Measurements from ENCODE around the gene TM4SF5. TPM values are rescaled to one million over a fixed set of nuclear protein-coding genes. Genes with fewer than 3 reads are reported as not detected.

TM4SF5 gene
- total RNA-seq, 1 experiment from 2014 or later, result not detected

- H3K36me3 ChIP-seq (ENCODE audit: control insufficient read depth in 1 of 2, insufficient read depth in 2 of 2, low read length in 2 of 2), result no peaks in the 10 kb centered on the region
- ChIA-PET CTCF (interaction anchor here (0.6 kb wide), 1 partner anchor 242 kb away, joined by 3 read pairs; the partner anchor contains the start of gene CAMTA2), RAD21 (ENCODE audit: low non-redundant PET in 1 of 2, low total read pairs in 2 of 2, uncharacterized antibody in 2 of 2, unreplicated experiment in 2 of 2) (no interaction called here), POLR2A (no interaction called here)
- no peak overlapping the region for H3K9ac ChIP-seq (ENCODE audit: low read length)
- H3K79me2 ChIP-seq (ENCODE audit: insufficient read depth, low read length), result no peaks in the 10 kb centered on the region
- no peaks in the 10 kb centered on the region for H3K27me3 ChIP-seq (ENCODE audit: insufficient read depth, low read length)
- no peak overlapping the region for H3K27ac ChIP-seq (ENCODE audit: low read depth, low read length)
- no peak overlapping the region for H3K4me2 ChIP-seq (ENCODE audit: low read length)
- no peaks in the 10 kb centered on the region for H4K20me1 ChIP-seq (ENCODE audit: insufficient read depth)
- H3K4me1 ChIP-seq (ENCODE audit: control insufficient read depth in 1 of 2, insufficient read depth in 2 of 2, low read length in 2 of 2), result peaks cover under 1 to 2% of the 10 kb centered on the region in 2 experiments; a peak in 3 of 4 replicates
- no peak for DNase-seq (ENCODE audit: low read depth, low spot score)
- intact Hi-C loops (cut with micrococcal nuclease), result no loop called here
- H3K9me3 ChIP-seq (ENCODE audit: control insufficient read depth in 1 of 2, insufficient read depth in 1 of 2, low read depth in 1 of 2, low read length in 2 of 2), result no peaks in the 10 kb centered on the region
- H3K9me2 ChIP-seq (ENCODE audit: insufficient read depth), result no peaks in the 10 kb centered on the region
- 0 out of 2 replicates have a peak, but pooled peaks have one; percentile 34 for ATAC-seq
- no peak overlapping the region for H2AFZ ChIP-seq (ENCODE audit: low read depth, low read length, poor library complexity, severe bottlenecking)
- no TSS peak for BruUV-seq (replicated peaks)
- H3K4me3 ChIP-seq (replicated peaks in 1 of 2; ENCODE audit: low read depth in 1 of 2, low read length in 2 of 2), result no peak overlapping the region
- TF ChIP-seq POLR2AphosphoS5 (IDR thresholded peaks at IDR 0.05; ENCODE audit: low read depth, low read length) (no peak), YY1 (IDR thresholded peaks at IDR 0.05; ENCODE audit: extremely low read depth, insufficient replicate concordance, low read depth, low read length) (no peak), EZH2phosphoT487 (IDR thresholded peaks at IDR 0.05; ENCODE audit: borderline replicate concordance) (no peak), ELF1 (IDR thresholded peaks at IDR 0.05; ENCODE audit: borderline replicate concordance, low read depth) (no peak), MAX (IDR thresholded peaks at IDR 0.05) (no peak), EZH2 (IDR thresholded peaks at IDR 0.05) (no peak), RAD21 (IDR thresholded peaks at IDR 0.05; ENCODE audit: low read depth) (no peak), POLR2A (IDR thresholded peaks at IDR 0.05; ENCODE audit: borderline replicate concordance, extremely low read depth, insufficient read depth, insufficient read length) (no peak), ZFX (IDR thresholded peaks at IDR 0.05) (no peak), CTCF (IDR thresholded peaks at IDR 0.05 in 2 of 3, conservative IDR thresholded peaks at IDR 0.05 in 1 of 3; ENCODE audit: borderline replicate concordance in 1 of 3, insufficient read depth in 1 of 3, low read depth in 2 of 3, low read length in 2 of 3) (no peak), SRF (IDR thresholded peaks at IDR 0.05; ENCODE audit: low read depth) (no peak), SP1 (IDR thresholded peaks at IDR 0.05; ENCODE audit: low read depth) (no peak), JUND (IDR thresholded peaks at IDR 0.05) (no peak), CEBPB (IDR thresholded peaks at IDR 0.05; ENCODE audit: low read depth) (no peak), ZNF274 (IDR thresholded peaks at IDR 0.05; ENCODE audit: low read depth, low read length) (no peak), FOSL1 (IDR thresholded peaks at IDR 0.05; ENCODE audit: low read depth) (no peak)
- TF ChIP-seq, protein P1, sequence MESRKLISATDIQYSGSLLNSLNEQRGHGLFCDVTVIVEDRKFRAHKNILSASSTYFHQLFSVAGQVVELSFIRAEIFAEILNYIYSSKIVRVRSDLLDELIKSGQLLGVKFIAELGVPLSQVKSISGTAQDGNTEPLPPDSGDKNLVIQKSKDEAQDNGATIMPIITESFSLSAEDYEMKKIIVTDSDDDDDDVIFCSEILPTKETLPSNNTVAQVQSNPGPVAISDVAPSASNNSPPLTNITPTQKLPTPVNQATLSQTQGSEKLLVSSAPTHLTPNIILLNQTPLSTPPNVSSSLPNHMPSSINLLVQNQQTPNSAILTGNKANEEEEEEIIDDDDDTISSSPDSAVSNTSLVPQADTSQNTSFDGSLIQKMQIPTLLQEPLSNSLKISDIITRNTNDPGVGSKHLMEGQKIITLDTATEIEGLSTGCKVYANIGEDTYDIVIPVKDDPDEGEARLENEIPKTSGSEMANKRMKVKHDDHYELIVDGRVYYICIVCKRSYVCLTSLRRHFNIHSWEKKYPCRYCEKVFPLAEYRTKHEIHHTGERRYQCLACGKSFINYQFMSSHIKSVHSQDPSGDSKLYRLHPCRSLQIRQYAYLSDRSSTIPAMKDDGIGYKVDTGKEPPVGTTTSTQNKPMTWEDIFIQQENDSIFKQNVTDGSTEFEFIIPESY (IDR thresholded peaks at IDR 0.05; ENCODE audit: extremely low read depth, insufficient replicate concordance, low read length), result no peak
- TF ChIP-seq, protein P2, sequence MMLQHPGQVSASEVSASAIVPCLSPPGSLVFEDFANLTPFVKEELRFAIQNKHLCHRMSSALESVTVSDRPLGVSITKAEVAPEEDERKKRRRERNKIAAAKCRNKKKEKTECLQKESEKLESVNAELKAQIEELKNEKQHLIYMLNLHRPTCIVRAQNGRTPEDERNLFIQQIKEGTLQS (IDR thresholded peaks at IDR 0.05), result no peak
These were observed 26.4 kb upstream of the TM4SF5 start for GRCh38 chr17:4744999-4745969.
